Right lobe of liver (tissue), 4 donors: ENCODE data around the gene DSN1.

ENCODE experiments used
- POLR2A ChIP-seq: fragments of 450-650 bp; IDR thresholded peaks from one replicate; pipeline ENCODE4 v1.6.1; 2017; ENCODE audit warnings: antibody characterized with exemption, mild to moderate bottlenecking
- TF ChIP-seq, protein P1 (sequence below), 4 donors: fragments of 200-600 bp in 3 of 4; fragments of 450-650 bp in 1 of 4; IDR thresholded peaks; one replicate each; pipeline versions ENCODE4 v1.5.1 to v1.8.0; 2016 to 2022; ENCODE audit warnings: antibody characterized with exemption in 4 of 4, mild to moderate bottlenecking in 2 of 4
- donor health status: DM: no; HTN: no; CAD: no.
- donor health status: DM: no; HTN: no; CAD: no.
- donor health status: DM: no; HTN: yes; CAD: no.

DNA sequence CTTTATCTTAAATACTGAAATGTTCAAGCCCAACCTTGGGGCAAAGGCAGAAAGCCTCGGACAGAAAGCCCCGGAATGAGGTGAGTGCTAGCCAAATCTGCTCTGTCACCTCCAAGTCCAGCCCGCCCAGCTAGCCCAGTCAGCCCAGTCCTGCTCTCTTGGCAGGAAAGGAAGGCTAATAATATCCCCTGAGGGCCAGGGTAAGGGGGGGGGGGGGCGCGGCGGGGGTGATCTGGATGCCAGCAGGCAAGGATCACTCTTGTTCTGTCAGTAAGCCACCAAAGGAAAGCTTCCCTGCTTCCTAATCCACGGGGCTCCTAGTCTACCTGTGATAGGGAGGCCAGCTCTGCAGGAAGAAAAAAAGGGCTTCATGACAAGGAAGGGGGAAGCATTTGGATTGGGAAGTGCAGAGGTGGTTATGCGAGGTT, 28.8 kb downstream of the DSN1 start:
- TF ChIP-seq, protein P1, sequence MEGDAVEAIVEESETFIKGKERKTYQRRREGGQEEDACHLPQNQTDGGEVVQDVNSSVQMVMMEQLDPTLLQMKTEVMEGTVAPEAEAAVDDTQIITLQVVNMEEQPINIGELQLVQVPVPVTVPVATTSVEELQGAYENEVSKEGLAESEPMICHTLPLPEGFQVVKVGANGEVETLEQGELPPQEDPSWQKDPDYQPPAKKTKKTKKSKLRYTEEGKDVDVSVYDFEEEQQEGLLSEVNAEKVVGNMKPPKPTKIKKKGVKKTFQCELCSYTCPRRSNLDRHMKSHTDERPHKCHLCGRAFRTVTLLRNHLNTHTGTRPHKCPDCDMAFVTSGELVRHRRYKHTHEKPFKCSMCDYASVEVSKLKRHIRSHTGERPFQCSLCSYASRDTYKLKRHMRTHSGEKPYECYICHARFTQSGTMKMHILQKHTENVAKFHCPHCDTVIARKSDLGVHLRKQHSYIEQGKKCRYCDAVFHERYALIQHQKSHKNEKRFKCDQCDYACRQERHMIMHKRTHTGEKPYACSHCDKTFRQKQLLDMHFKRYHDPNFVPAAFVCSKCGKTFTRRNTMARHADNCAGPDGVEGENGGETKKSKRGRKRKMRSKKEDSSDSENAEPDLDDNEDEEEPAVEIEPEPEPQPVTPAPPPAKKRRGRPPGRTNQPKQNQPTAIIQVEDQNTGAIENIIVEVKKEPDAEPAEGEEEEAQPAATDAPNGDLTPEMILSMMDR (IDR thresholded peaks at IDR 0.05): no peak
- no peak for TF ChIP-seq POLR2A
